ENCODE measurements around the gene GCKR.

- TF ChIP-seq CEBPB (IDR thresholded peaks at IDR 0.05) (no peak), TCF12 (IDR thresholded peaks at IDR 0.05; ENCODE audit: low read depth) (no peak), EP300 (IDR thresholded peaks at IDR 0.05; ENCODE audit: borderline replicate concordance) (no peak), REST (IDR thresholded peaks at IDR 0.05; ENCODE audit: low read depth) (no peak), YY1 (IDR thresholded peaks at IDR 0.05; ENCODE audit: low read depth) (no peak), RAD21 (IDR thresholded peaks at IDR 0.05; ENCODE audit: low read depth) (no peak), FOXM1 (IDR thresholded peaks at IDR 0.05; ENCODE audit: borderline replicate concordance, low read depth) (no peak), NFIC (IDR thresholded peaks at IDR 0.05) (no peak), EGR1 (IDR thresholded peaks at IDR 0.05) (no peak), CREB1 (IDR thresholded peaks at IDR 0.05; ENCODE audit: low read depth) (no peak), TAF1 (IDR thresholded peaks at IDR 0.05; ENCODE audit: low read depth) (no peak), MAX (IDR thresholded peaks at IDR 0.05) (no peak), TEAD4 (IDR thresholded peaks at IDR 0.05) (no peak), USF1 (IDR thresholded peaks at IDR 0.05) (no peak)
These were observed 48.3 kb upstream of the GCKR start for GRCh38 chr2:27448381-27448780.

Measured in Ishikawa (cell line).